ENCODE measurements around the gene ATP5F1D.
"Not testable (repeated sequence)": the region's sequence is repeated elsewhere in the genome, so short reads cannot be mapped to it uniquely, and the experiment has no call there.

ATP5F1D gene

DNA sequence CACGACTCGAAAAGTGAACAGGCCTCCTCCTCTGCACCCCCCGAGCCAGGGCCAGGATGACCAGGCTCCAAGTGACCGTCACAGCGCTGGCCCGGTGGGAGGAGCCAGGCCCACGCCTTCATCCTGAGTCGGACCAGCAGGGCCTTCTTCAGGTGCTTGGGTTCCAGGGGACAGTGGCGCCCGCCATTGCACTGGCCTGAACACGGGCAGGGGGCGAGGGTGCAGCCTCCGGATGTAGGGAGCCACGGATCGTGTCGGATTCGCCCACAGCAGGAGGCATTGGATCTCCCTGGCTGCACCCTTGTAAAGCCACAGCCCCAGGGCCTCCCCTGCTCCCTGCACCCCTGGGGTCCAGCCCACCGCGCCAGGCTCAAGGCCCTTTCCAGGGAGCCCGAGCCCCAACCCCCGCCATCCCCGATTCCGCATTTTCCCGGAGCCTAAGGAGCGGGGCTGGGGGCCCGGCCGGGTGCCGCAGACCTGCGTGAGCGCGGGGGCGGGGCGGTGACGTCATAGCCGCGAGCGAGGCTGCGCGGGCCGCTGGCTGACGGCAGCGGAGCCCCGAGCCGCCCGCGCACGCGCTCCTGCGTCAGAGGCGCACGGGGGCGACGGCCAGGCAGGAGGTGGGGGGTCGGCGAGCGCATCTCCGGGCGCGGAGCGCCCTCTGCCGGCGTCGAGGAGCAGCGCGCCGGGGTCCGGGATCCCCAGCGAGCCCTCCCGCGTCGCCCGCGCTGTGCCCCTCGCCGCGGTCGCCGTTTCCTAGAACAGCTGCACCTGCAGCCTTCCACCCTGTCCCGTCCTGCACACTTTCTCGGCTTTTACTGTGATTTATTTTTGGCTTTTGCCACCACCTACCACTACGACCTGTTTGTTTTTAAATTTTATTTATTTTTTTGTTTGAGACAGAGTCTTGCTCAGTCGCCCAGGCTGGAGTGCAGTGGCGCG is 1.5 kb upstream of the ATP5F1D start:
- Histone ChIP-seq H3K4me1 (ENCODE audit: insufficient read depth, insufficient read length) (peaks cover 46% of the 10 kb centered on the region), H3K27me3 (ENCODE audit: insufficient read depth, insufficient read length) (peaks cover 14% of the 10 kb centered on the region)
- DNase-seq (ENCODE audit: low read depth, low spot score): peak; percentile 79

DNA sequence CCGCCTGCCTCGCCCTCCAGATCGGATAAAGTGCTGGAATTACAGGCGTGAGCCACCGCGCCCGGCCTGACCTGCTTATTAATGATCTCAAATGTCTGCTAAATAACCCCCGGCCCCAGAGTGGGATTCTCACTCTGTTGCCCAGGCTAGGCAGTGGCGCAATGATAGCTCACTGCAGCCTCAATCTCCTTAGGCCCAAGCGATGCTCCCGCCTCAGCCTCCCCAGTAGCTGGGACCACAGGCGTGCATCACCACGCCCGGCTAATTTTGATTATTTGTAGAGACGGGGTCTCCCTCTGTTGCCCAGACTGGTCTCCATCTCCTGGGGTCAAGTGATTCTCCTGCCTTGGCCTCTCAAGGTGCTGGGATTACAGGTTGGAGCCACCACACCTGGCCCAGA is 626 bp upstream of the ATP5F1D start:
- no peak for TF ChIP-seq YY1 (IDR thresholded peaks at IDR 0.05; ENCODE audit: insufficient read depth, insufficient read length)
- TF ChIP-seq ZNF274 (IDR thresholded peaks at IDR 0.05; ENCODE audit: low read depth, low read length): no peak
- TF ChIP-seq SUZ12 (IDR thresholded peaks at IDR 0.05; ENCODE audit: extremely low read depth, insufficient read depth, insufficient read length): no peak
- Histone ChIP-seq H3K4me1 (ENCODE audit: insufficient read depth, insufficient read length) (peaks cover 45% of the 10 kb centered on the region), H3K36me3 (ENCODE audit: insufficient read depth, insufficient read length, low read length) (peaks cover 34% of the 10 kb centered on the region), H3K4me3 (ENCODE audit: insufficient read length, low read depth) (no peak overlapping the region), H3K9ac (ENCODE audit: insufficient read length, low read depth) (peak overlapping the region; percentile 95), H3K27me3 (ENCODE audit: insufficient read depth, insufficient read length) (peaks cover 14% of the 10 kb centered on the region), H3K9me3 (ENCODE audit: insufficient read depth, low read length) (no peaks in the 10 kb centered on the region)
- DNase-seq (ENCODE audit: low read depth, low spot score): no peak

More for the DNA sequence above, 1.5 kb upstream of the ATP5F1D start:
- peak overlapping the region; percentile 37 for H3K4me3 ChIP-seq (ENCODE audit: insufficient read length, low read depth)
- H3K36me3 ChIP-seq (ENCODE audit: insufficient read depth, insufficient read length, low read length): peaks cover 38% of the 10 kb centered on the region
- H3K9me3 ChIP-seq (ENCODE audit: insufficient read depth, low read length): no peaks in the 10 kb centered on the region
- H3K9ac ChIP-seq (ENCODE audit: insufficient read length, low read depth): peak overlapping the region; percentile 80
- TF ChIP-seq SUZ12 (IDR thresholded peaks at IDR 0.05; ENCODE audit: extremely low read depth, insufficient read depth, insufficient read length) (no peak), ZNF274 (IDR thresholded peaks at IDR 0.05; ENCODE audit: low read depth, low read length) (no peak), YY1 (IDR thresholded peaks at IDR 0.05; ENCODE audit: insufficient read depth, insufficient read length) (no peak)

DNA sequence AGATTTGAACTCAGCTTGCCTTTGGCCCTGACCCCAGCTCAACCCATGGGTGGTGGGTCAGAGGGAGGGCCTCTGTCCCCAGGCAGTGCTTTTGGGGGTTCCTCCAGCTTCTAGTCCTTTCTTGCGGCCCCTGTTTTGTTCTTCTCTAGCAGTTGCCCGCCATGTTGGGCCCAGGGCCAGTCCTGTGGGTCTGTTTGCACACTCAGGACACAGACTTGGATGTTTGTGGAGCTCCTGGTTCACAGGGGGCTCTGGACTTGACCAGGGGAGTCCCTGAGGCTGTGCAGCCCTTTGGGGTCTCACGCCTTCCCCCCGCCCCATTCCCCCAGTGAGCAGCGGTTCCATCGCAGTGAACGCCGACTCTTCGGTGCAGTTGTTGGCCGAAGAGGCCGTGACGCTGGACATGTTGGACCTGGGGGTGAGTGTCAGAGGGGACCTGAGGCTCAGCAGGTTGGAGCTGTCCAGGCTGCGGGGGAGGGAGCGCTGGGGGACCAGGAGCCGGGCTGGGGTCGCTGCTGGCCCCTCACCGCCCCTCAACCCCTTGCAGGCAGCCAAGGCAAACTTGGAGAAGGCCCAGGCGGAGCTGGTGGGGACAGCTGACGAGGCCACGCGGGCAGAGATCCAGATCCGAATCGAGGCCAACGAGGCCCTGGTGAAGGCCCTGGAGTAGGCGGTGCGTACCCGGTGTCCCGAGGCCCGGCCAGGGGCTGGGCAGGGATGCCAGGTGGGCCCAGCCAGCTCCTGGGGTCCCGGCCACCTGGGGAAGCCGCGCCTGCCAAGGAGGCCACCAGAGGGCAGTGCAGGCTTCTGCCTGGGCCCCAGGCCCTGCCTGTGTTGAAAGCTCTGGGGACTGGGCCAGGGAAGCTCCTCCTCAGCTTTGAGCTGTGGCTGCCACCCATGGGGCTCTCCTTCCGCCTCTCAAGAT is 2.5 kb downstream of the ATP5F1D start:
- peaks cover 32% of the 10 kb centered on the region for H3K36me3 ChIP-seq (ENCODE audit: insufficient read depth, insufficient read length, low read length)
- TF ChIP-seq ZNF274 (IDR thresholded peaks at IDR 0.05; ENCODE audit: low read depth, low read length) (no peak), YY1 (IDR thresholded peaks at IDR 0.05; ENCODE audit: insufficient read depth, insufficient read length) (no peak), SUZ12 (IDR thresholded peaks at IDR 0.05; ENCODE audit: extremely low read depth, insufficient read depth, insufficient read length) (no peak)
- peaks cover 9% of the 10 kb centered on the region for H3K27me3 ChIP-seq (ENCODE audit: insufficient read depth, insufficient read length)
- peaks cover 40% of the 10 kb centered on the region for H3K4me1 ChIP-seq (ENCODE audit: insufficient read depth, insufficient read length)
- DNase-seq (ENCODE audit: low read depth, low spot score): no peak
- H3K9me3 ChIP-seq (ENCODE audit: insufficient read depth, low read length): no peaks in the 10 kb centered on the region
- H3K4me3 ChIP-seq (ENCODE audit: insufficient read length, low read depth): no peak overlapping the region
- peak overlapping the region; percentile 53 for H3K9ac ChIP-seq (ENCODE audit: insufficient read length, low read depth)

DNA sequence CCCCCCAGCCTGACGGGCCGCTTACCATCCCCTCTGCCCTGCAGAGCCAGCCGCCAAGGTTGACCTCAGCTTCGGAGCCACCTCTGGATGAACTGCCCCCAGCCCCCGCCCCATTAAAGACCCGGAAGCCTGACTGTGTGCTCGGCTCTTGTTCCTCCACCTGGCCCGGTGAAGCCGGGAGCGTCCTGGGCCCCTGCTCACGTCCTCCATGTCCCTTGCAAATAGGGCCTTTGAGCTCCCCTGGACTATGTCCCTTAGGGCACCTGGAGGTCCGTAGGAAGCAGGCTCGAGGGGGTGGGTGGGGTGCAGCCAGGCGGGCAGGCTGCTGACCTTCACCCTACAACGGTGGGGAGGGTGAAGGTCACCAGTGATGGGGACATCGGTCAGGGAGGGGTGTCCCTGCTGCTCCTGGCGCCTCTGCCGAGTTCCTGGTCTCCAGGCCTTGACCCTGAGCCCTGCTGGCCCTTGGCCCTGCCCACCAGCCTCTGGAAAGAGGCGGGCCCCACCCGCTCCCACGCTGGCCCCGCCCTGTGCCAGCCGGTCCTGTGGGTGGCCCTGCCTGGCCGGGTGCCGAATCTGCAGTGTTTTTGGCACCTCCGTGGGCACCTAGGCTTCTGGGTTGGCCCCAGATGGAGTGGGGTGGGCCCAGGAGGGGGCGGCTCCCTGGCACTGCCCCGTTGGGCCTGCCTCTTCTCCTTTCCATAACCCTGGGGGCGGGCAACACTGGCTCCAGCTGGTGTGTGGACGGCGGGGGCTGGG is 3.3 kb downstream of the ATP5F1D start:
- Histone ChIP-seq H3K4me3 (ENCODE audit: insufficient read length, low read depth) (no peak overlapping the region), H3K27me3 (ENCODE audit: insufficient read depth, insufficient read length) (peaks cover 3% of the 10 kb centered on the region), H3K9ac (ENCODE audit: insufficient read length, low read depth) (peak overlapping the region; percentile 53), H3K4me1 (ENCODE audit: insufficient read depth, insufficient read length) (peaks cover 36% of the 10 kb centered on the region), H3K9me3 (ENCODE audit: insufficient read depth, low read length) (no peaks in the 10 kb centered on the region), H3K36me3 (ENCODE audit: insufficient read depth, insufficient read length, low read length) (peaks cover 34% of the 10 kb centered on the region)
- no peak for DNase-seq (ENCODE audit: low read depth, low spot score)
- TF ChIP-seq YY1 (IDR thresholded peaks at IDR 0.05; ENCODE audit: insufficient read depth, insufficient read length): no peak
- no peak for TF ChIP-seq ZNF274 (IDR thresholded peaks at IDR 0.05; ENCODE audit: low read depth, low read length)
- TF ChIP-seq SUZ12 (IDR thresholded peaks at IDR 0.05; ENCODE audit: extremely low read depth, insufficient read depth, insufficient read length): no peak

DNA sequence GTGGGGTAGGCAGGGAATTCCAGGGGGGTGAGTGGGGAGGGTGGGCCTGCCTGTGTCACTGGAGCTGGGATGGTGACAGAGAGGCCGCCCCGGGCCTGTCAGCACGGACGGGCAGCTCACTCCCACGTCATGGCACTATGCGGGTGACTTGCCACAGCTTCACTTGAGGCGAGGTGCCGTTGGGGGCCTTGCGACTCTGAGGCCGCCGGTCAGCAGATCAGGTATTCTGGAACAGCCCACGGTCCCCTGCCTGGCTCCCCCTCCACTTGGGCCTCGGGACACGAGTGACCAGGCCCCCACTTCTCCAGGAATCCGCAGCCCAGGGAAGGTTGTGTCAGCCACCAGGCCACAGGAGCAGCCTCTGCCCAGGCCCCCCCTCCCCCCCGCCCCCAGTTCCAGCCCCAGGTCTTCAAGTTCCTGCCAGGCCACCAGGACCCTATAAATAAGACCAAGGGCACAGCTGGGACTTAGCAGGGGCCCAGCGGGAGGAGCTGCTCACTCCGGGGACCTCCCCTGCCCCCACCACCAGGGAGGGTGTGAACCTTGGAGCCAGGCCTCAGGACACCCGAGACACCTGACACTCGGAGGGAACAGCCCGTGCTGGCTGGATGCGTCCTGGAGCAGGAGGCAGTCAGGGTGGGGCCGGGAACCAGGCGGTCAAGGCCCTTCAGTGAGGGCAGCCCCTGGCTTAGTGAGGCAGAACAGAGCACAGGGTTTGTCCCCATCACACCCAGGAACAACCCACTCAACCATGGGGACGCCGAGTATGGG is 4.1 kb downstream of the ATP5F1D start:
- TF ChIP-seq SUZ12 (IDR thresholded peaks at IDR 0.05; ENCODE audit: extremely low read depth, insufficient read depth, insufficient read length): no peak
- no peak for TF ChIP-seq ZNF274 (IDR thresholded peaks at IDR 0.05; ENCODE audit: low read depth, low read length)
- no peak for TF ChIP-seq YY1 (IDR thresholded peaks at IDR 0.05; ENCODE audit: insufficient read depth, insufficient read length)
- Histone ChIP-seq H3K9me3 (ENCODE audit: insufficient read depth, low read length) (no peaks in the 10 kb centered on the region), H3K4me1 (ENCODE audit: insufficient read depth, insufficient read length) (peaks cover 34% of the 10 kb centered on the region), H3K36me3 (ENCODE audit: insufficient read depth, insufficient read length, low read length) (peaks cover 42% of the 10 kb centered on the region), H3K4me3 (ENCODE audit: insufficient read length, low read depth) (no peak overlapping the region), H3K9ac (ENCODE audit: insufficient read length, low read depth) (peak overlapping the region; percentile 25), H3K27me3 (ENCODE audit: insufficient read depth, insufficient read length) (peaks cover 3% of the 10 kb centered on the region)
- DNase-seq (ENCODE audit: low read depth, low spot score): no peak

DNA sequence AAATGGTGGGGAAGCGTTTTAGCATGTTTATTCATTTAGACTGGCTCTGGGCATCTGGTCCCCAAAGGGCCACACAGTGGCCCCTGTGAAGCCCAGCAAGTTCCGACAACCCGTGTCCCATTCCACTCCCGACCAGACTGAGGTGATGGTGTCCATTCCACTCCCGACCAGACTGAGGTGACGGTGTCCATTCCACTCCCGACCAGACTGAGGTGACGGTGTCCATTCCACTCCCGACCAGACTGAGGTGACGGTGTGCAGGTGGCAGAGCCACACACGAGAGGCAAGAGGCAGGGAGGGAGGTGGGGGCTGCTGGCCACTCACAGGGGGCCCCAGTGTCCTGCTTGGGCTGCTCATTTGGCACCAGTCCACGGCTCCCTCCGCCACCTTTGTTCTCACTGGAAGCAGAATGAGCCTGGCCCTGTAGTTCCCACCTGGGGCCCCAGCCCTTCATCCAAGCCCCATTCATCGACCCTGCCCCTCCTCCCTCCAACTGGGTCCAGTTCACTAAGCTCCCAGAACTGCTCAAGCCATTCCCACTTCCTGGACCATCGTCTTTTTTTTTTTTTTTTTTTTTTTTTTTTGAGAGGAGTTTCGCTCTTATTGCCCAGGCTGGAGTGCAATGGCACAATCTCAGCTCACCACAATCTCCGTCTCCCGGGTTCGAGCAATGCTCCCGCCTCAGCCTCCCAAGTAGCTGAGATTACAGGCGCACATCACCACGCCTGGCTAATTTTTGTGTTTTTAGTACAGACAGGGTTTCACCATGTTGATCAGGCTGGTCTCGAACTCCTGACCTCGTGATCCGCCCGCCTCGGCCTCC is 4.9 kb downstream of the ATP5F1D start:
- not testable (repeated sequence) for DNase-seq (ENCODE audit: low read depth, low spot score); H3K9me3 ChIP-seq (ENCODE audit: insufficient read depth, low read length); H3K27me3 ChIP-seq (ENCODE audit: insufficient read depth, insufficient read length); H3K4me3 ChIP-seq (ENCODE audit: insufficient read length, low read depth)
- Histone ChIP-seq H3K4me1 (ENCODE audit: insufficient read depth, insufficient read length) (peaks cover 30% of the 10 kb centered on the region), H3K9ac (ENCODE audit: insufficient read length, low read depth) (peak overlapping the region; percentile 14), H3K36me3 (ENCODE audit: insufficient read depth, insufficient read length, low read length) (peaks cover 47% of the 10 kb centered on the region)
